NCI-H2196 (cell line): ENCODE measurements around the gene OR5V1.
"Not testable (repeated sequence)": the region's sequence is repeated elsewhere in the genome, so short reads cannot be mapped to it uniquely, and the experiment has no call there.

Experiments
- DNase-seq: peaks from one replicate; lab custom pipeline; 2025; ENCODE audit not compliant: unreplicated experiment; lab: John Stamatoyannopoulos, UW

OR5V1 gene

GRCh38 chr6:29368765-29369164 lies at the start of gene OR5V1:
Gene OR5V1 (minus strand): TSS chr6:29368865. CDS start chr6:29356195, 12,670 bp downstream.
- DNase-seq, result no peak

- no peak for DNase-seq
These were observed 45.9 kb upstream of the OR5V1 start, which contains the start of gene OR12D1 for GRCh38 chr6:29414588-29414987. Gene OR12D1 (plus strand): TSS chr6:29414928.

- DNase-seq, result no peak
These were observed 35.1 kb upstream of the OR5V1 start for GRCh38 chr6:29403801-29404200.

GRCh38 chr6:29399525-29399924 lies 30.9 kb upstream of the OR5V1 start:
- DNase-seq, result no peak

- no peak for DNase-seq
These were observed 26.7 kb upstream of the OR5V1 start, which contains the start of gene OR12D2 for GRCh38 chr6:29395331-29395730. Gene OR12D2 (plus strand): TSS chr6:29395631. CDS start chr6:29396700, 1,069 bp downstream.

- no peak for DNase-seq
These were observed 19.9 kb upstream of the OR5V1 start for GRCh38 chr6:29388533-29388932.

GRCh38 chr6:29376003-29376402 lies 7.3 kb upstream of the OR5V1 start:
- no peak for DNase-seq

- no peak for DNase-seq
These were observed 6.5 kb upstream of the OR5V1 start, which contains the start of gene OR12D3 for GRCh38 chr6:29375191-29375590. Gene OR12D3 (minus strand): TSS chr6:29375291. CDS start chr6:29375287, 4 bp downstream.

- no peak for DNase-seq
These were observed 13.1 kb downstream of the OR5V1 start for GRCh38 chr6:29355603-29356002.

- DNase-seq, result no peak
These were observed 13.7 kb downstream of the OR5V1 start for GRCh38 chr6:29354980-29355379.

GRCh38 chr6:29349348-29349747 lies 19.3 kb downstream of the OR5V1 start:
- not testable (repeated sequence) for DNase-seq

- DNase-seq, result no peak
These were observed 23.3 kb downstream of the OR5V1 start for GRCh38 chr6:29345380-29345779.

GRCh38 chr6:29336269-29336668 lies 32.4 kb downstream of the OR5V1 start:
- no peak for DNase-seq

- DNase-seq, result no peak
These were observed 36.0 kb downstream of the OR5V1 start for GRCh38 chr6:29332676-29333075.

GRCh38 chr6:29325777-29326176 lies 42.9 kb downstream of the OR5V1 start:
- no peak for DNase-seq

GRCh38 chr6:29323332-29323731 lies 45.3 kb downstream of the OR5V1 start:
- DNase-seq, result not testable (repeated sequence)

GRCh38 chr6:29319931-29320330 lies 48.7 kb downstream of the OR5V1 start:
- DNase-seq, result no peak
